Thyroid gland (tissue), 4 donors: ENCODE data around the gene RAB13.

Experiments
- CTCF ChIP-seq, 6 experiments: fragments of 200-600 bp in 3 of 6; fragments of 450-650 bp in 3 of 6; sonication (generic) in 3 of 6; IDR thresholded peaks; one replicate each; pipeline ENCODE4 v1.5.1; 2016 to 2019; ENCODE audit warnings: antibody characterized with exemption in 6 of 6, mild to moderate bottlenecking in 2 of 6, inconsistent platforms in 1 of 6, moderate library complexity in 1 of 6
- POLR2A ChIP-seq, 2 donors: fragments of 450-650 bp; IDR thresholded peaks; one replicate each; pipeline ENCODE4 v1.6.1; 2017; ENCODE audit warnings: antibody characterized with exemption in 2 of 2, mild to moderate bottlenecking in 2 of 2, moderate library complexity in 1 of 2

DNA sequence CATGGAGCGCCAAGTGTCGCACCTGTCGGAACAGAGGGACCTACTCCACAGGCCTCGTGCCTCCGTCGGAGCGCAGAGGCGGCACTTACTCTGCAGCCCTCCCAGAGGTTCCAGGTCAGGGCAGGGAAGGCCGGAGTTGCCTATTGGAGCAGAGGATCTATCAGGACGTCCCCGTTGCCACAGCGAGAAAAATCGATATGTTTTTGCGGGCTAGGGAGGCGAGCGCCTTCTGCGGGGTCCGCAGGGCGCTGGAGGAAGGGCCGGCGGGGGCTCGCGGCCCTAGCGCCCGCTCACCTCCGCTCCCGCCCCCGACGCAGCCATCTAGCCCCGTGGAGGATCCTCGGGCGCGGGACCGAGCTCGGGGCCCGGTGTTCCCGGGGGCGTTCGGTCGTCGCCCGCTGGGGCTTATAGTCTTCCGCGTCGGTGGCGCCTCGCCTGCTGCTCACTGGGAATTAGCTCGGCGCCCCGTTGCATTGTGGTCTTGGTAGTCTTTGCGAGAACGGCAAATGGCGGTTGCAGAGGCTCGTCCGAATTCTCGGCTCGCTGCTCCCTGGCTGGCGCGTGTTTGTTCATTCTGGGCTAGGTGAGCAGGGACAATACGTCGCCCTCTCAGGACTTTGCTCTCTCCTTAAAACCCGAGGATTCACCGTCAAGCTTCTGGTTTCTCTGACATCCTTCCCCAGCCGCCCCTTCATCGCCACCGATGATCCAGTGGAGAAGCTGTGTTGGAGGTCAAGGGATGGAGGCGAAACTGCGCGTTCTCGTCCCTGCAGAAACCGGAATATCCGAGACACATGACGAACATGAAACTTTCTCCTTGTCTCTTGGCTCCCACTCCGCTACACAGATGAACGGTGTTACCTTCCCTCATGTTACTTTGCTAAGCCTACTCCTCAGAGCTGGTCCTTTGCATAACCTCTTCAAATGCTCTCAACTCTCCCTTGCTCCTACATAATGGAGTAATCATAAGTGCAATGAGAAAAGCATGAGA, 8.6 kb downstream of the RAB13 start, which contains the start of gene JTB:
- TF ChIP-seq CTCF (IDR thresholded peaks at IDR 0.05) (no peak), POLR2A (IDR thresholded peaks at IDR 0.05) (peak; percentile 31 to 87)
